ENCODE results near the gene CELSR3.

CELSR3 gene

DNA sequence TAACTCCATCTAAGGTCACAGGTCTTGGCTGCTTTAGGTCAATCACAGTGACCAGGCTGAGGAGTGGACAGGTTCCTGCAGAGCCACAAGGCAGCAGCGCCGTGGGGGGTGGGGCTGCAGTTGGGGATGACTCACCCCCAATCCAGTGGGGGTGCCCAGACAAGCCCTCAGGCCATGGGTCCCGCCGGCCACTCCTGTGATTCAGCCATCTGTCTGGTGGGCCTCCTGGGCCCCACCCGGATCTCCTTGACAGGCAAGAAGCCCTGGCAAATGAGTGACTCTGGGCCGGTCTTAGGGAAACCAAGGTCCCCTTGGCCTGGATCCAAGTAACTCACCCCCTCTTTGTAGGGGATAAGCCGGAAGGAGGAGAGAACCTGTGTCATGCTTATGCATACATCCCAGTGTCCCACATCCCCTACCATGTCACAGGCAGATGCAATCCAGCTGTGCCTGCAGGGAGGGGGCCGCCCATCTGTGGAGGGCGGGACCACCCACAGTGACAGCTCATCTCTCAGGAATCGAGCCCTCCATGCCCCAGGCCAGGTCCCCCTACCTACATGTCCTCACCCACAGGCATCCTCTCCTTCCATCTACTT, 67.1 kb downstream of the CELSR3 start:
- TF ChIP-seq, protein P1, sequence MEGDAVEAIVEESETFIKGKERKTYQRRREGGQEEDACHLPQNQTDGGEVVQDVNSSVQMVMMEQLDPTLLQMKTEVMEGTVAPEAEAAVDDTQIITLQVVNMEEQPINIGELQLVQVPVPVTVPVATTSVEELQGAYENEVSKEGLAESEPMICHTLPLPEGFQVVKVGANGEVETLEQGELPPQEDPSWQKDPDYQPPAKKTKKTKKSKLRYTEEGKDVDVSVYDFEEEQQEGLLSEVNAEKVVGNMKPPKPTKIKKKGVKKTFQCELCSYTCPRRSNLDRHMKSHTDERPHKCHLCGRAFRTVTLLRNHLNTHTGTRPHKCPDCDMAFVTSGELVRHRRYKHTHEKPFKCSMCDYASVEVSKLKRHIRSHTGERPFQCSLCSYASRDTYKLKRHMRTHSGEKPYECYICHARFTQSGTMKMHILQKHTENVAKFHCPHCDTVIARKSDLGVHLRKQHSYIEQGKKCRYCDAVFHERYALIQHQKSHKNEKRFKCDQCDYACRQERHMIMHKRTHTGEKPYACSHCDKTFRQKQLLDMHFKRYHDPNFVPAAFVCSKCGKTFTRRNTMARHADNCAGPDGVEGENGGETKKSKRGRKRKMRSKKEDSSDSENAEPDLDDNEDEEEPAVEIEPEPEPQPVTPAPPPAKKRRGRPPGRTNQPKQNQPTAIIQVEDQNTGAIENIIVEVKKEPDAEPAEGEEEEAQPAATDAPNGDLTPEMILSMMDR (conservative IDR thresholded peaks at IDR 0.05; ENCODE audit: low read depth) = no peak
- peak overlapping the region; percentile 100 for H3K27ac ChIP-seq
- ChIA-PET POLR2A (ENCODE audit: low non-redundant PET) (no interaction called here), CTCF (no interaction called here)
- DNase-seq (ENCODE audit: low spot score) = peak; percentile 96

DNA sequence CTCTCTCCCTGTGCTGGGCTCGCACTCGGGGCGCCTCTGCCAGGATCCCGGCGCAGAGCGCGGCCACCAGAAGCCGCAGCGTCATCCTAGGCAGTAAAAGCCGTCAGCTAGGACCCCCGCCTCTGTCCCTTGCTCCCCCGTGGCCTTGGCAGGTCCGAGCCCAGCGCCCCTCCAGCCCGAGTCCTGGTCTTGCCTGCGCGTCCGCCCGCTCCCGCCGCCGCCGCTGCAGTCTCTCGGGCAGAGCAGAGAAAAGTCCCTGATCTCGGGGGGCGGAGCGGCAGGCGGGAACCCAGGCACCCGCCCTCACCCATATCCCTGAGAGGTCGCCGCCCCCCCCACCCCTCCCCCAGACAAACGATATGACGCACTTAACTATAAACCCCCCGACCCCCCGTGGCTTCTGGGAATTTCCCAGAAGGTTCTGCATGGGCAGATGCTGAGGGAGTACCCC, 67.6 kb downstream of the CELSR3 start, which contains the start of gene COL7A1:
Gene COL7A1, minus strand, starts transcription at position 255 of the 451 bp plus-strand sequence. Its CDS starts 170 bp downstream, at position 85.
- TF ChIP-seq, protein P1 (conservative IDR thresholded peaks at IDR 0.05; ENCODE audit: low read depth) = no peak
- DNase-seq (ENCODE audit: low spot score) = peak; percentile 83
- POLR2A ChIA-PET (ENCODE audit: low non-redundant PET) = no interaction called here
- CTCF ChIA-PET = no interaction called here
- peak within 1 kb of the TSS; percentile 100 for H3K27ac ChIP-seq

DNA sequence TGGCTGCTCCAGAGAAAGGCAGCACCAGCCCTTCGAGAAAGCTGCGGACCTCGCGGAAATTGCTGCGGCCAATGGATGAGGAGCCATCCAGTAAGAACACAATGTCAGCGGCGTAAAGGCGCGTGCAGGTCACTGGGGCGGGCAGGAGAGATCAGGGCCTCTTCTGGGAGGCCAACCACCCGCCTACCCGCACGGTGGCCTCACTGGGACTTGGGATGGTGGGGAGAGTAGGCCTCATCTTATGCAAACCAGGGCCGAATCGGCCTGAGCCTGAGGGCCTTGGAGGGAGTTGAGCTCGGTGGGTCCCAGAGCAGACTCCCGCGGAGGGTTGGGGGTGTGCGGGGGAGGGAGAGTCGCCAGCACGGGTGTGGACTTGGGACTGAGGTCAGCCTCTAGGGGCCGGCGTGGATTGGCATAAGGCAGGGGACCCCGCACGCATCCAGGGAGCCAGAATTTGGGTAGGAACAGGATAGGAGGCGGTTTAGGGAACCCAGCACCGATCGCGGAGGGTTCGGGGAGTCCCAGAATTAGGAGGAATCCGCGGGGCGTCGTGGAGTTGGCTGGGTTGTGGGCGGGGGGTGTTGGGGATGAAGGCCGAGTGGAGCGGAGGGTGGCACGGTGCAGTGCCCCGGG, 68.2 kb downstream of the CELSR3 start:
- ChIA-PET POLR2A (ENCODE audit: low non-redundant PET) (no interaction called here), CTCF (no interaction called here)
- no peak for DNase-seq (ENCODE audit: low spot score)
- TF ChIP-seq, protein P1 (conservative IDR thresholded peaks at IDR 0.05; ENCODE audit: low read depth) = no peak
- H3K27ac ChIP-seq = peak overlapping the region; percentile 100

DNA sequence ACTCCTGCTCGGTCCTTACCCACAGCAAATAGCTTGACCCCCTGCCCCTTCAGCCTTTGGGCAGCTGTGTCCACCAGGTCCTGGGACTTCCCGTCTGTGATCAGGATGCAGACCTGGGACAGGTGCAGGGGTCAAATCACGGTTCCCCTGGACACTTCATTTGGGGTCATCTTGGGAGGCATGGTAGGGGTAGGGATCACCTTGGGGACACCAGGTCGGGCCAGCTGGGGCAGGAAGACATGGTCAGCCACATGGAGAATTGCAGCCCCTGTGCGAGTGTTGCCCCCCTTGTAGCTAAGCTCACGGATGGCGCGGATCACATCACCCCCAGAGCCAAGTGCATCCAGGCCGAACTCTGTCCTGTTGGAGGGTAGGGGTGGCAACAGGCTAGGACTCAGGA, 69.3 kb downstream of the CELSR3 start:
- ChIA-PET POLR2A (ENCODE audit: low non-redundant PET) (no interaction called here), CTCF (no interaction called here)
- DNase-seq (ENCODE audit: low spot score) = no peak
- TF ChIP-seq, protein P1 (conservative IDR thresholded peaks at IDR 0.05; ENCODE audit: low read depth) = no peak
- peak overlapping the region; percentile 100 for H3K27ac ChIP-seq

DNA sequence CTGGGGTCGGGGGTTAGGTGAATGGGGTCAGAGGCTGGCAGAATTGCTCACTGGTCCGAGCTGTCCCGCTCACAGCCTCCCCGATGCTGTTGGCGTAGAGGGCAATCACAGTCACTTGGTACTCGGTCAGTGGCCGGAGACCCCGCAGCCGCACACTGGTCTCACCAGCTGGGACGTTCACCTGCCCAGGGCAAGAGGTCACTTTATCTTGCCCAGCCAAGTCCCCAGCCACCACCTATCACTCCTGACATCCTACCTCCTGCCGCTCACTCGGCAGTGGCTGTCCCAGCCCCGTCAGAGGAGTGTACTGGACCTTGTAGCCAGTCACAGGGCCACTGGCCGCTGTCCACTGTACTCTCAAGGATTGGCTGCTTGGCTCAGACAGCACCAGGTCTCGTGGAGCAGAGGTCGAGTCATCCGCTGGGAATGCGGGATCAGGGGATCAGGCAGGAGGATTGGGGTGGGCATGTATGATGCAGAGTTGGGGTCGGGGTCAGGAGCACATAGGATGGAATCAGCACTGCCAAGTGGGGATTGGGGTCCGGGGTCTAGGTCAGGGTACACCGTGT, 70.1 kb downstream of the CELSR3 start:
- H3K27ac ChIP-seq = peak overlapping the region; percentile 100
- ChIA-PET POLR2A (ENCODE audit: low non-redundant PET) (no interaction called here), CTCF (no interaction called here)
- no peak for DNase-seq (ENCODE audit: low spot score)
- TF ChIP-seq, protein P1 (conservative IDR thresholded peaks at IDR 0.05; ENCODE audit: low read depth) = no peak

DNA sequence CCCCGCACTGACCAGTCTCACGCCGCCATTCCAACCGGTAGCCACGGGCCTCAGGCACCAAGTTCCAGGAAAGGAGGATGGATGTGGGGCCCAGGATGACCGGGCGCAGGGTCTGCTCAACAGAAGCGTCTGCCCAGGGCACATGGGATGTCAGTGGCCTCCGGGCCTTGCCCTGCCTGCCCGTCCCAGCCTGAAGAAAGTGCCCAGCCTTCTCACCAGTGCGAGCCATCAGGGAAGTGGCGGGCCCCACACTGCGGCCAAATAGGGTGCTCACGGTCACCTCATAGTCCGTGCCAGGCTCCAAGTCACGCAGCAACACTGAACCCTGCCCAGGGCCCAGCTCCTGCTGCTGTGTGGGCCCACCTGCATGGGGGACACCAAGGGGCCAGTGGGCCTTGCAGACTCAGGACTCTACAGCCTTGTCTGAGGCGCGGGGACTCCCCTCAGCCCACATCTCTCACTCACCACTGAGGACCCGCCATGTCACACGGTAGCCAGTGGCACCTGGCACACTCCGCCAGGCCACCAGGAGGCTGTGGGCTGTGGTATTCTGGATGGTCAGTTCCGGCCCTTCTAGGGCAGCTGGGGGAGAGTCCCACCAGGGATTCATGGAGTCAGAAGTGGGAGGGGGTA, 70.7 kb downstream of the CELSR3 start:
- CTCF ChIA-PET = no interaction called here
- POLR2A ChIA-PET (ENCODE audit: low non-redundant PET) = no interaction called here
- peak overlapping the region; percentile 100 for H3K27ac ChIP-seq
- TF ChIP-seq, protein P1 (conservative IDR thresholded peaks at IDR 0.05; ENCODE audit: low read depth) = no peak
- DNase-seq (ENCODE audit: low spot score) = no peak

All from RWPE1 (cell line).